Pulmonary artery endothelial cell (primary cell): ENCODE results near the gene CCDC73. TPM values are rescaled to one million over a fixed set of nuclear protein-coding genes. Genes with fewer than 3 reads are reported as not detected.

Experiments used
- total RNA-seq: library from RNA; depleted of rRNA; stranded (reverse); fragments of >200 nt; gene quantifications from 2 replicates; pipeline ENCODE4 v1.2.3, GENCODE V29; 2014

Gene CCDC73
- total RNA-seq, 1 donor from 2014 or later, result not detected

Other genes starting within 250 kb of the CCDC73 start
- gene EIF3M, start 210.8 kb downstream of the CCDC73 start, total RNA-seq, result 484 and 494 TPM in 2 replicates
- 0.07 and 0.49 TPM in 2 replicates for gene PRRG4, start 35.3 kb upstream of the CCDC73 start, total RNA-seq
- 15.3 and 17.1 TPM in 2 replicates for gene QSER1, start 98.1 kb upstream of the CCDC73 start, total RNA-seq
- 0.13 and 0.35 TPM in 2 replicates for gene DEPDC7, start 221.2 kb upstream of the CCDC73 start, total RNA-seq
- 13.4 and 14.8 TPM in 2 replicates for gene TCP11L1, start 244.9 kb upstream of the CCDC73 start, total RNA-seq